Transverse colon (tissue), 4 donors: Measurements from ENCODE around the gene GNRHR.

Experiments
- EP300 ChIP-seq: sonication (generic); formaldehyde crosslinking; IDR thresholded peaks from one replicate; pipeline ENCODE4 v1.6.1; 2017; ENCODE audit warnings: antibody characterized with exemption, low read depth
- POLR2A ChIP-seq: fragments of 450-650 bp; IDR thresholded peaks from one replicate; pipeline ENCODE4 v1.6.1; 2016; ENCODE audit warnings: antibody characterized with exemption, mild to moderate bottlenecking, moderate library complexity
- POLR2AphosphoS5 ChIP-seq, 3 donors: sonication (generic); formaldehyde crosslinking; IDR thresholded peaks; one replicate each; pipeline ENCODE4 v1.6.1; 2016; ENCODE audit warnings: antibody characterized with exemption in 3 of 3
- TF ChIP-seq, protein P1 (sequence below), 5 experiments: fragments of 200-600 bp in 3 of 5; fragments of 450-650 bp in 2 of 5; sonication (generic) in 3 of 5; IDR thresholded peaks; 1 replicate in 2 of 5; 2 replicates in 3 of 5; pipeline ENCODE4 v1.5.1; 2016 to 2017; ENCODE audit warnings: antibody characterized with exemption in 5 of 5, inconsistent platforms in 3 of 5, mild to moderate bottlenecking in 2 of 5, moderate library complexity in 1 of 5

DNA sequence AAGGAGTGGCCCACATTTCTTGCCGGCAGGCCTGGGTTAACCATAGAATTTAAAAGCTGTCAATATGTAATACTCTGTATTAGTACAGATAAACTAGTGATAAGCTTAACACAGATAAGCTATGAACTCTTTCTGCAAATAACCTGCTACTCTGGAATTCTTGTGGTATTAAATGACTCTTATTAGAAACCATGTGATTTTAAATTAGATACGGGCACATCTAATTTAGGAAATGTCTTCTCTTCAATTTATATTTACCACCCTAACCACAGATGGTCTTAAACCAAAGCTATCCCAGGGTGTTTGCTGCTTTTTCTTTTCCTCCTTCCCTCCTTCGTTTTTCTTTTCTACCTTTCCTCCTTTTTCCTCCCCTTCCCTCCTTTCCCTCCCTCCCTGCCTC is 4.9 kb downstream of the GNRHR start:
- TF ChIP-seq POLR2A (no peak), EP300 (no peak), POLR2AphosphoS5 (IDR thresholded peaks at IDR 0.05) (no peak)
- TF ChIP-seq, protein P1, sequence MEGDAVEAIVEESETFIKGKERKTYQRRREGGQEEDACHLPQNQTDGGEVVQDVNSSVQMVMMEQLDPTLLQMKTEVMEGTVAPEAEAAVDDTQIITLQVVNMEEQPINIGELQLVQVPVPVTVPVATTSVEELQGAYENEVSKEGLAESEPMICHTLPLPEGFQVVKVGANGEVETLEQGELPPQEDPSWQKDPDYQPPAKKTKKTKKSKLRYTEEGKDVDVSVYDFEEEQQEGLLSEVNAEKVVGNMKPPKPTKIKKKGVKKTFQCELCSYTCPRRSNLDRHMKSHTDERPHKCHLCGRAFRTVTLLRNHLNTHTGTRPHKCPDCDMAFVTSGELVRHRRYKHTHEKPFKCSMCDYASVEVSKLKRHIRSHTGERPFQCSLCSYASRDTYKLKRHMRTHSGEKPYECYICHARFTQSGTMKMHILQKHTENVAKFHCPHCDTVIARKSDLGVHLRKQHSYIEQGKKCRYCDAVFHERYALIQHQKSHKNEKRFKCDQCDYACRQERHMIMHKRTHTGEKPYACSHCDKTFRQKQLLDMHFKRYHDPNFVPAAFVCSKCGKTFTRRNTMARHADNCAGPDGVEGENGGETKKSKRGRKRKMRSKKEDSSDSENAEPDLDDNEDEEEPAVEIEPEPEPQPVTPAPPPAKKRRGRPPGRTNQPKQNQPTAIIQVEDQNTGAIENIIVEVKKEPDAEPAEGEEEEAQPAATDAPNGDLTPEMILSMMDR (IDR thresholded peaks at IDR 0.05) = no peak
